K562 (cell line): ENCODE measurements around the gene PRRT2. TPM values are rescaled to one million over a fixed set of nuclear protein-coding genes. Genes with fewer than 3 reads are reported as not detected.

Experiments used
- ATAC-seq: fragments of 200-7000 bp; cut with Tn5 transposase; 3 replicates; pipeline ENCODE4 v1.9.1; 2020; ENCODE audit warnings: moderate library complexity
- BruUV-seq: library from RNA; stranded (reverse); fragments of 400-500 nt; replicated peaks from 2 replicates; lab custom pipeline; 2021; lab: Mats Ljungman, UMichigan
- CTCF ChIA-PET: fragments of 300-600 bp; formaldehyde crosslinking; extraction: SDS; loops from one replicate; lab custom pipeline; 2021; ENCODE audit warnings: low intra/inter-chr PET ratio; lab: Yijun Ruan, JAX
- POLR2A ChIA-PET: fragments of 300-600, 350-650 bp; sonication (Branson Sonifier 250); formaldehyde crosslinking; extraction: SDS; loops from one replicate; lab custom pipeline; 2021; ENCODE audit warnings: antibody characterized with exemption, inconsistent platforms; lab: Yijun Ruan, JAX
- DNase-seq, 4 experiments: peaks; one replicate each; pipeline versions ENCODE4 v3.0.0 to v3.0.0-alpha.2; 2011 to 2018; ENCODE audit warnings: low spot score in 3 of 4, mixed read lengths in 3 of 4; ENCODE audit errors: extremely low read depth in 1 of 4
- FAIRE-seq: peaks from 2 replicates; lab custom pipeline; 2011; peaks lifted over from hg19 to GRCh38; lab: Jason Lieb, UNC
- H2AFZ ChIP-seq: 2 replicates; pipeline ENCODE4 v1.6.0; 2011; ENCODE audit warnings: low read depth, low read length, control low read depth, inconsistent platforms
- H3K27ac ChIP-seq: fragments of 200-600 bp; 3 replicates; pipeline ENCODE4 v1.8.0; 2011; ENCODE audit warnings: low read depth, mild to moderate bottlenecking, control low read depth, inconsistent platforms, low read length, moderate library complexity, mixed read lengths; ENCODE audit errors: extremely low read depth
- H3K27me3 ChIP-seq, 2 experiments: fragments of 300-600 bp in 1 of 2; 2 replicates in 1 of 2; 3 replicates in 1 of 2; pipeline versions ENCODE4 v1.6.0 to v1.8.0; 2011; ENCODE audit warnings: inconsistent platforms in 2 of 2, low read length in 2 of 2, mild to moderate bottlenecking in 1 of 2, mixed read lengths in 1 of 2, moderate library complexity in 1 of 2; ENCODE audit not compliant: control insufficient read depth in 2 of 2, insufficient read depth in 2 of 2
- H3K36me3 ChIP-seq: fragments of 300-600 bp; 3 replicates; pipeline ENCODE4 v1.8.0; 2011; ENCODE audit warnings: mild to moderate bottlenecking, low read length, inconsistent platforms; ENCODE audit not compliant: control insufficient read depth, insufficient read depth
- H3K4me1 ChIP-seq, 2 experiments: fragments of 200-600 bp in 1 of 2; replicated peaks in 1 of 2; 2 replicates in 1 of 2; 3 replicates in 1 of 2; pipeline versions ENCODE4 v1.5.1 to v1.8.0; 2011; ENCODE audit warnings: inconsistent platforms in 2 of 2, low read length in 2 of 2, mild to moderate bottlenecking in 1 of 2, mixed read lengths in 1 of 2, moderate library complexity in 1 of 2; ENCODE audit not compliant: control insufficient read depth in 2 of 2, insufficient read depth in 2 of 2
- H3K4me2 ChIP-seq: 2 replicates; pipeline ENCODE4 v1.6.1; 2011; ENCODE audit warnings: low read length, control low read depth, inconsistent platforms, mixed read lengths; ENCODE audit not compliant: insufficient read depth
- H3K4me3 ChIP-seq: fragments of 200-600 bp; sonication (generic), shearing (Covaris generic); 2 replicates; pipeline ENCODE4 v1.5.1; 2016; ENCODE audit warnings: control low read depth, inconsistent platforms
- H3K79me2 ChIP-seq: fragments of 200-600 bp; 3 replicates; pipeline ENCODE4 v1.8.0; 2011; ENCODE audit warnings: low read length, inconsistent platforms; ENCODE audit not compliant: control insufficient read depth, insufficient read depth
- H3K9ac ChIP-seq, 2 experiments: 2 replicates each; pipeline versions ENCODE4 v1.6.0 to v1.6.1; 2011; ENCODE audit warnings: low read depth in 2 of 2, low read length in 2 of 2, control low read depth in 1 of 2, inconsistent platforms in 1 of 2, mild to moderate bottlenecking in 1 of 2, mixed read lengths in 1 of 2; ENCODE audit not compliant: insufficient read depth in 1 of 2
- H3K9me1 ChIP-seq: one replicate; pipeline ENCODE4 v1.6.0; 2011; ENCODE audit warnings: inconsistent platforms, mild to moderate bottlenecking, low read length, moderate library complexity; ENCODE audit not compliant: control insufficient read depth, insufficient read depth
- H3K9me3 ChIP-seq: replicated peaks from 2 replicates; pipeline ENCODE4 v1.5.1; 2011; ENCODE audit warnings: low read depth, low read length, inconsistent platforms; ENCODE audit not compliant: control insufficient read depth, insufficient read depth
- H4K20me1 ChIP-seq: replicated peaks from 2 replicates; pipeline ENCODE4 v1.6.1; 2011; ENCODE audit warnings: low read length, inconsistent platforms, mixed read lengths; ENCODE audit not compliant: control insufficient read depth, insufficient read depth
- ESRRB ChIP-seq: fragments of 250-450 bp; sonication (Bioruptor Pico); IDR thresholded peaks from 2 replicates; pipeline ENCODE4 v1.5.0; 2020; ENCODE audit warnings: mild to moderate bottlenecking, moderate library complexity, borderline replicate concordance
- WGBS: fragments of 100-300 bp; shearing (Covaris generic); methylation state at CpG from one replicate; pipeline ENCODE4 v1.1.6; 2016; ENCODE audit warnings: low coverage, mixed read lengths; ENCODE audit not compliant: insufficient coverage; ENCODE audit errors: missing lambda C conversion rate; 5-methylcytosine and 5-hydroxymethylcytosine counted together
- in situ Hi-C: fragments of 300-500 bp; cut with MboI; formaldehyde crosslinking; loops from 4 replicates; pipeline ENCODE4 v1.15.0; 2018; ENCODE audit warnings: inconsistent platforms, mixed read lengths
- intact Hi-C: fragments of 100-400 bp; cut with micrococcal nuclease; formaldehyde crosslinking; loops from 2 replicates; pipeline ENCODE4 v1.14.2; 2022
- polyA plus RNA-seq, 8 experiments: library from polyadenylated mRNA; depleted of rRNA in 4 of 8; stranded (reverse) in 5 of 8; unstranded in 3 of 8; fragments of >200 nt; fragmentation: Nextera tagmentation in 2 of 8; fragmentation: Illumina TruSeq in 1 of 8; extraction: Ambion mirVana in 2 of 8; extraction: Trizol in 1 of 8; gene quantifications; 2 replicates each; pipeline versions ENCODE4 v1.2.1 to v1.2.3, GENCODE V29; 2011 to 2014; ENCODE audit warnings: inconsistent platforms in 1 of 8, missing spikeins in 1 of 8
- total RNA-seq, 7 experiments: library from RNA; depleted of rRNA in 6 of 7; stranded (reverse); fragments of >200 nt in 6 of 7; fragmentation: Illumina TruSeq in 2 of 7; extraction: Trizol in 2 of 7; gene quantifications; 2 replicates each; pipeline versions ENCODE4 v1.2.1 to v1.2.3, GENCODE V29; 2011 to 2021; ENCODE audit warnings: low replicate concordance in 1 of 7
- TF ChIP-seq, protein P1 (sequence below), 2 experiments: fragments of 450-650 bp; IDR thresholded peaks; 2 replicates each; pipeline ENCODE4 v1.6.1; 2016

The PRRT2 gene
- total and polyA plus RNA-seq, 9 of the 15 experiments (the other 6 are each of a cell fraction or from before 2014, with no cell fraction given) = 0.11 to 1.0 (median 0.42) TPM; not detected in 2

DNA sequence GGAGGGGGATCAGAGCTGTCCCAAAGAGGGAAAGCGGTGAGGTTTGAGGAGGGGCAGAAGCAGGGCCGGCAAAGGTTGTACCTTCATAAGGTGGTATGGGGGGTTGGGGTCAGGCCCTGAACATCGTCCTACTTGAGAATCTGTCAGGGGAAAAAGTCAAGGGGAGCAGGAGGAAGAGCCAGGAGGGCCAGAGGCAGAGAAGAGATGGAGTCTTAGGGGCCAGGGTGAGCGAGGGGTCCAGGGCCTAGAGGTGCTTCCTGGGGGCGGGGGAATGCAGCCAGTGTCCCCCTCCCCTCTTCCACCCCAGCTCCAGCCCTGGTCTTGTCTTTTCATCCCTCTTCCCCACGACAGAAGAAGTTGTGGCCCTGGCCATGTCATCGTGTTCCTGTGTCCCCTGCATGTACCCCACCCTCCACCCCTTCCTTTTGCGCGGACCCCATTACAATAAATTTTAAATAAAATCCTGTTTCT is 1.3 kb upstream of the PRRT2 start:
- Histone ChIP-seq H3K27ac (peak overlapping the region; percentile 88; the same call in 1 of the 3 replicates), H3K79me2 (peaks cover 40% of the 10 kb centered on the region), H3K27me3 (no peaks in the 10 kb centered on the region), H2AFZ (no peak overlapping the region), H3K9me3 (no peaks in the 10 kb centered on the region), H4K20me1 (peaks cover 23% of the 10 kb centered on the region; the same call in 1 of the 2 replicates), H3K9ac (peak overlapping the region in 1 of 2 experiments; percentile 100; a peak in 1 of 4 replicates), H3K9me1 (no peaks in the 10 kb centered on the region), H3K36me3 (peaks cover 36% of the 10 kb centered on the region), H3K4me3 (peak overlapping the region; percentile 60), H3K4me2 (peak overlapping the region; percentile 91), H3K4me1 (peaks cover 43 to 80% of the 10 kb centered on the region in 2 experiments)
- in situ Hi-C loops = no loop called here
- FAIRE-seq (peak; percentile 76), ATAC-seq (no peak), DNase-seq (no peak)
- intact Hi-C loops = loop anchor here (10.0 kb wide), 1 partner anchor 214 kb away; the partner anchor contains the start of gene C16orf92
- CTCF ChIA-PET = no interaction called here
- POLR2A ChIA-PET = interaction anchor here (0.8 to 1.3 kb wide), 3 partner anchors 7 to 110 kb away, joined by 3 to 4 read pairs (median 3); no protein-coding TSS in a partner anchor
- 16% methylated on average over 6 of the region's 9 CpGs for WGBS
- TF ChIP-seq ESRRB (CRISPR knock-in tag) = no peak
- TF ChIP-seq, protein P1, sequence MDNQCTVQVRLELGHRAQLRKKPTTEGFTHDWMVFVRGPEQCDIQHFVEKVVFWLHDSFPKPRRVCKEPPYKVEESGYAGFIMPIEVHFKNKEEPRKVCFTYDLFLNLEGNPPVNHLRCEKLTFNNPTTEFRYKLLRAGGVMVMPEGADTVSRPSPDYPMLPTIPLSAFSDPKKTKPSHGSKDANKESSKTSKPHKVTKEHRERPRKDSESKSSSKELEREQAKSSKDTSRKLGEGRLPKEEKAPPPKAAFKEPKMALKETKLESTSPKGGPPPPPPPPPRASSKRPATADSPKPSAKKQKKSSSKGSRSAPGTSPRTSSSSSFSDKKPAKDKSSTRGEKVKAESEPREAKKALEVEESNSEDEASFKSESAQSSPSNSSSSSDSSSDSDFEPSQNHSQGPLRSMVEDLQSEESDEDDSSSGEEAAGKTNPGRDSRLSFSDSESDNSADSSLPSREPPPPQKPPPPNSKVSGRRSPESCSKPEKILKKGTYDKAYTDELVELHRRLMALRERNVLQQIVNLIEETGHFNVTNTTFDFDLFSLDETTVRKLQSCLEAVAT (IDR thresholded peaks at IDR 0.05) = 0 out of 4 replicates have a peak, but pooled peaks of 1 of the 2 experiments have one; percentile 49
- BruUV-seq = TSS peak; percentile 78
